IMR-90 (cell line): ENCODE data around the gene SOBP. TPM values are rescaled to one million over a fixed set of nuclear protein-coding genes. Genes with fewer than 3 reads are reported as not detected.
A peak's percentile ranks its signal among the peaks of the same experiment; 100 is the strongest.

Experiments
- ATAC-seq: fragments of 200-7000 bp; cut with Tn5 transposase; 2 replicates; pipeline ENCODE4 v1.9.1; 2020; ENCODE audit warnings: low read depth, mild to moderate bottlenecking, moderate library complexity
- BruUV-seq: library from RNA; stranded (reverse); fragments of 400-500 nt; replicated peaks from 2 replicates; lab custom pipeline; 2021; lab: Mats Ljungman, UMichigan
- CTCF ChIA-PET: fragments of 300-600 bp; formaldehyde crosslinking; extraction: SDS; loops from one replicate; lab custom pipeline; 2021; ENCODE audit warnings: antibody characterized with exemption; lab: Yijun Ruan, JAX
- POLR2A ChIA-PET: fragments of 300-600 bp; sonication (Branson Sonifier 250); formaldehyde crosslinking; loops from one replicate; lab custom pipeline; 2022; ENCODE audit warnings: antibody characterized with exemption; ENCODE audit not compliant: unreplicated experiment; lab: Charles Lee
- DNase-seq: peaks from one replicate; pipeline ENCODE4 v3.0.0; 2013
- H2AFZ ChIP-seq: replicated peaks from 2 replicates; pipeline ENCODE3; 2013; ENCODE audit warnings: low read length, mild to moderate bottlenecking; ENCODE audit not compliant: poor library complexity
- H2AK5ac ChIP-seq: 2 replicates; pipeline ENCODE4 v1.6.1; 2013; ENCODE audit warnings: low read depth, low read length, inconsistent platforms
- H2AK9ac ChIP-seq: replicated peaks from 2 replicates; pipeline ENCODE3; 2013; ENCODE audit warnings: mild to moderate bottlenecking, low read depth, low read length, moderate library complexity; ENCODE audit not compliant: poor library complexity
- H2BK120ac ChIP-seq: 2 replicates; pipeline ENCODE4 v1.6.1; 2013; ENCODE audit warnings: low read depth, low read length, inconsistent platforms
- H2BK15ac ChIP-seq: 3 replicates; pipeline ENCODE4 v1.6.1; 2013; ENCODE audit warnings: low read depth, low read length, inconsistent platforms
- H2BK20ac ChIP-seq: 2 replicates; pipeline ENCODE4 v1.6.1; 2013; ENCODE audit warnings: low read depth, mild to moderate bottlenecking, inconsistent platforms, low read length, moderate library complexity
- H2BK5ac ChIP-seq: 2 replicates; pipeline ENCODE4 v1.6.1; 2013; ENCODE audit warnings: mild to moderate bottlenecking, low read depth, low read length, inconsistent platforms; ENCODE audit not compliant: poor library complexity, severe bottlenecking
- H3K14ac ChIP-seq: replicated peaks from 2 replicates; pipeline ENCODE4 v1.6.1; 2013; ENCODE audit warnings: low read depth, low read length, inconsistent platforms
- H3K18ac ChIP-seq: 2 replicates; pipeline ENCODE4 v1.6.1; 2013; ENCODE audit warnings: low read depth, low read length, control low read depth
- H3K23ac ChIP-seq: 2 replicates; pipeline ENCODE4 v1.6.1; 2013; ENCODE audit warnings: low read depth, low read length, inconsistent platforms
- H3K27ac ChIP-seq: 2 replicates; pipeline ENCODE4 v1.5.1; 2013; ENCODE audit warnings: mild to moderate bottlenecking, control low read depth, low read length; ENCODE audit not compliant: insufficient read depth
- H3K27me3 ChIP-seq: 2 replicates; pipeline ENCODE4 v1.6.1; 2013; ENCODE audit warnings: low read length; ENCODE audit not compliant: control insufficient read depth, insufficient read depth
- H3K36me3 ChIP-seq: 2 replicates; pipeline ENCODE4 v1.6.1; 2013; ENCODE audit warnings: low read length, mixed read lengths; ENCODE audit not compliant: control insufficient read depth, insufficient read depth
- H3K4ac ChIP-seq: 2 replicates; pipeline ENCODE4 v1.6.1; 2013; ENCODE audit warnings: low read depth, low read length, inconsistent platforms
- H3K4me1 ChIP-seq: 2 replicates; pipeline ENCODE4 v1.6.1; 2013; ENCODE audit warnings: low read length, mixed read lengths; ENCODE audit not compliant: control insufficient read depth, insufficient read depth
- H3K4me2 ChIP-seq: 2 replicates; pipeline ENCODE4 v1.6.1; 2013; ENCODE audit warnings: low read depth, mild to moderate bottlenecking, control low read depth, low read length, moderate library complexity
- H3K4me3 ChIP-seq: 2 replicates; pipeline ENCODE4 v1.5.1; 2013; ENCODE audit warnings: low read depth, mild to moderate bottlenecking, control low read depth, low read length, moderate library complexity; ENCODE audit not compliant: insufficient read depth
- H3K56ac ChIP-seq: 2 replicates; pipeline ENCODE4 v1.6.1; 2013; ENCODE audit warnings: low read length, inconsistent platforms; ENCODE audit not compliant: insufficient read depth; ENCODE audit errors: extremely low read depth
- H3K79me1 ChIP-seq, 2 experiments: 2 replicates each; pipeline ENCODE4 v1.6.1; 2013; ENCODE audit warnings: low read length in 2 of 2, inconsistent platforms in 1 of 2, low read depth in 1 of 2
- H3K9ac ChIP-seq: 2 replicates; pipeline ENCODE4 v1.6.1; 2013; ENCODE audit warnings: low read depth, low read length, control low read depth
- H3K9me1 ChIP-seq: 2 replicates; pipeline ENCODE4 v1.6.1; 2013; ENCODE audit warnings: low read length, inconsistent platforms; ENCODE audit not compliant: insufficient read depth
- H3K9me3 ChIP-seq: 2 replicates; pipeline ENCODE4 v1.6.1; 2013; ENCODE audit warnings: low read length; ENCODE audit not compliant: control insufficient read depth, insufficient read depth
- H4K20me1 ChIP-seq: 2 replicates; pipeline ENCODE4 v1.6.1; 2013; ENCODE audit warnings: low read length, inconsistent platforms; ENCODE audit not compliant: insufficient read depth
- H4K5ac ChIP-seq: 2 replicates; pipeline ENCODE4 v1.6.1; 2013; ENCODE audit warnings: mild to moderate bottlenecking, low read depth, low read length, control low read depth
- H4K8ac ChIP-seq, 2 experiments: 2 replicates each; pipeline ENCODE4 v1.6.1; 2013; ENCODE audit warnings: low read depth in 2 of 2, low read length in 2 of 2, control low read depth in 1 of 2, inconsistent platforms in 1 of 2
- H4K91ac ChIP-seq: 2 replicates; pipeline ENCODE4 v1.6.1; 2013; ENCODE audit warnings: low read depth, low read length, inconsistent platforms; ENCODE audit not compliant: insufficient read depth
- CEBPB ChIP-seq: IDR thresholded peaks from 2 replicates; pipeline ENCODE4 v1.6.1; 2012; ENCODE audit warnings: low read depth, low read length, improper control_type of control experiment
- MAZ ChIP-seq: IDR thresholded peaks from 2 replicates; pipeline ENCODE4 v1.6.1; 2012; ENCODE audit warnings: low read depth, mild to moderate bottlenecking, low read length, improper control_type of control experiment, moderate library complexity, borderline replicate concordance
- WGBS, 2 experiments: methylation state at CpG; one replicate each; pipeline versions ENCODE4 v1.1.5 to v1.1.7; 2013; ENCODE audit warnings: missing lambda C conversion rate in 2 of 2; ENCODE audit not compliant: insufficient read length in 1 of 2; ENCODE audit errors: extremely low coverage in 2 of 2; 5-methylcytosine and 5-hydroxymethylcytosine counted together
- dilution Hi-C: fragments of 300-500 bp; cut with HindIII; formaldehyde crosslinking; loops from one replicate; pipeline ENCODE4 v1.14.3; 2018; ENCODE audit warnings: low sequenced_read_pairs; ENCODE audit not compliant: unreplicated experiment
- in situ Hi-C: fragments of 300-500 bp; cut with MboI; formaldehyde crosslinking; loops from 3 replicates; pipeline ENCODE4 v1.14.3; 2019; ENCODE audit warnings: low sequenced_read_pairs, inconsistent platforms, mixed read lengths
- intact Hi-C: fragments of 100-400 bp; cut with micrococcal nuclease; formaldehyde crosslinking; loops from 2 replicates; pipeline ENCODE4 v1.10.0; 2022
- polyA plus RNA-seq, 3 experiments: library from polyadenylated mRNA; depleted of rRNA; stranded (reverse); fragments of >200 nt; gene quantifications; 2 replicates each; pipeline ENCODE4 v1.2.3, GENCODE V29; 2012; ENCODE audit warnings: low replicate concordance in 1 of 3
- total RNA-seq: library from RNA; depleted of rRNA; stranded (reverse); fragments of >200 nt; gene quantifications from 2 replicates; pipeline ENCODE4 v1.2.3, GENCODE V29; 2012

Gene SOBP
- total and polyA plus RNA-seq, 2 of the 4 experiments (the other 2 are of a cell fraction) = 0.60 to 0.72 TPM

GRCh38 chr6:107692351-107692750 lies 202.4 kb downstream of the SOBP start:
- no peak overlapping the region for H3K23ac ChIP-seq
- POLR2A ChIA-PET = interaction anchor here (0.7 kb wide), 1 partner anchor 195 kb away, joined by 3 read pairs; no protein-coding TSS in a partner anchor

More at GRCh38 chr6:107692351-107692750, 202.4 kb downstream of the SOBP start:
- Histone ChIP-seq H3K18ac (peak overlapping the region; percentile 78), H4K5ac (peak overlapping the region; percentile 73), H3K56ac (no peak overlapping the region), H4K91ac (peak overlapping the region; percentile 38; the same call in 1 of the 2 replicates), H3K9me1 (peaks cover 10% of the 10 kb centered on the region), H2AK5ac (peak overlapping the region; percentile 89), H3K4ac (peak overlapping the region; percentile 37; the same call in 1 of the 2 replicates), H3K79me1 (no peaks in the 10 kb centered on the region), H2BK120ac (peak overlapping the region; percentile 78), H2AFZ (no peak overlapping the region), H2BK15ac (peak overlapping the region; percentile 62; the same call in 2 of the 3 replicates), H3K9ac (no peak overlapping the region), H3K9me3 (no peaks in the 10 kb centered on the region), H3K14ac (no peak overlapping the region), H3K27me3 (no peaks in the 10 kb centered on the region), H3K4me1 (peaks cover 23% of the 10 kb centered on the region), H3K4me3 (no peak overlapping the region), H2BK20ac (peak overlapping the region; percentile 88; the same call in 1 of the 2 replicates), H2BK5ac (peak overlapping the region; percentile 62), H2AK9ac (no peak overlapping the region), H3K4me2 (no peak overlapping the region), H3K36me3 (no peaks in the 10 kb centered on the region), H4K20me1 (no peaks in the 10 kb centered on the region), H4K8ac (peak overlapping the region; percentile 61 to 66), H3K27ac (peak overlapping the region; percentile 75)
- no TSS peak for BruUV-seq
- dilution Hi-C loops = no loop called here
- in situ Hi-C loops = no loop called here
- TF ChIP-seq MAZ = no peak
- peak; percentile 92 for TF ChIP-seq CEBPB
- intact Hi-C loops = no loop called here
- ATAC-seq (peak; percentile 35), DNase-seq (peak; percentile 92)
- CTCF ChIA-PET = no interaction called here
- no CpG with 5 or more reads among the region's 3 CpGs for WGBS, 2 experiments
